Measurements from ENCODE around the gene ARID3B.
A peak's percentile ranks its signal among the peaks of the same experiment; 100 is the strongest.

ARID3B gene

GRCh38 chr15:74563442-74563841, 22.4 kb downstream of the ARID3B start:
- H3K4me3 ChIP-seq (ENCODE audit: low read depth, low read length), result no peak overlapping the region
- H3K9me3 ChIP-seq (ENCODE audit: severe bottlenecking), result no peaks in the 10 kb centered on the region
- no peak for TF ChIP-seq CTCF (IDR thresholded peaks at IDR 0.05; ENCODE audit: low read depth, low read length)
- H3K27me3 ChIP-seq (ENCODE audit: insufficient read depth, low read depth, severe bottlenecking), result no peaks in the 10 kb centered on the region
- no peak overlapping the region for H3K27ac ChIP-seq
- H3K36me3 ChIP-seq, result peaks cover 20% of the 10 kb centered on the region
- DNase-seq, result no peak

- Histone ChIP-seq H3K27me3 (ENCODE audit: insufficient read depth, low read depth, severe bottlenecking) (no peaks in the 10 kb centered on the region), H3K4me3 (ENCODE audit: low read depth, low read length) (no peak overlapping the region), H3K9me3 (ENCODE audit: severe bottlenecking) (no peaks in the 10 kb centered on the region), H3K36me3 (peaks cover 17% of the 10 kb centered on the region), H3K27ac (peak overlapping the region; percentile 39; the same call in 1 of the 2 replicates)
- DNase-seq, result no peak
- no peak for TF ChIP-seq CTCF (IDR thresholded peaks at IDR 0.05; ENCODE audit: low read depth, low read length)
Measured at GRCh38 chr15:74564182-74564581, 23.2 kb downstream of the ARID3B start.

- Histone ChIP-seq H3K36me3 (peaks cover 22% of the 10 kb centered on the region), H3K9me3 (ENCODE audit: severe bottlenecking) (no peaks in the 10 kb centered on the region), H3K27ac (peak overlapping the region; percentile 62), H3K4me3 (ENCODE audit: low read depth, low read length) (no peak overlapping the region), H3K27me3 (ENCODE audit: insufficient read depth, low read depth, severe bottlenecking) (no peaks in the 10 kb centered on the region)
- DNase-seq, result peak; percentile 74
- TF ChIP-seq CTCF (IDR thresholded peaks at IDR 0.05; ENCODE audit: low read depth, low read length), result no peak
Measured at GRCh38 chr15:74565381-74566085, 24.5 kb downstream of the ARID3B start.

GRCh38 chr15:74568594-74568993, 27.6 kb downstream of the ARID3B start:
- H3K36me3 ChIP-seq, result peaks cover 35% of the 10 kb centered on the region
- no peak overlapping the region for H3K27ac ChIP-seq
- no peaks in the 10 kb centered on the region for H3K27me3 ChIP-seq (ENCODE audit: insufficient read depth, low read depth, severe bottlenecking)
- no peak overlapping the region for H3K4me3 ChIP-seq (ENCODE audit: low read depth, low read length)
- TF ChIP-seq CTCF (IDR thresholded peaks at IDR 0.05; ENCODE audit: low read depth, low read length), result no peak
- no peaks in the 10 kb centered on the region for H3K9me3 ChIP-seq (ENCODE audit: severe bottlenecking)
- DNase-seq, result no peak

GRCh38 chr15:74569731-74570070, 28.7 kb downstream of the ARID3B start:
- Histone ChIP-seq H3K4me3 (ENCODE audit: low read depth, low read length) (no peak overlapping the region), H3K27me3 (ENCODE audit: insufficient read depth, low read depth, severe bottlenecking) (no peaks in the 10 kb centered on the region), H3K27ac (peak overlapping the region; percentile 25), H3K36me3 (peaks cover 44% of the 10 kb centered on the region), H3K9me3 (ENCODE audit: severe bottlenecking) (no peaks in the 10 kb centered on the region)
- no peak for TF ChIP-seq CTCF (IDR thresholded peaks at IDR 0.05; ENCODE audit: low read depth, low read length)
- DNase-seq, result no peak

GRCh38 chr15:74571191-74571590, 30.2 kb downstream of the ARID3B start:
- Histone ChIP-seq H3K27ac (peak overlapping the region; percentile 13; the same call in 1 of the 2 replicates), H3K4me3 (ENCODE audit: low read depth, low read length) (no peak overlapping the region), H3K27me3 (ENCODE audit: insufficient read depth, low read depth, severe bottlenecking) (no peaks in the 10 kb centered on the region)

More at GRCh38 chr15:74571191-74571590, 30.2 kb downstream of the ARID3B start:
- DNase-seq, result no peak
- H3K9me3 ChIP-seq (ENCODE audit: severe bottlenecking), result no peaks in the 10 kb centered on the region
- peaks cover 56% of the 10 kb centered on the region for H3K36me3 ChIP-seq
- no peak for TF ChIP-seq CTCF (IDR thresholded peaks at IDR 0.05; ENCODE audit: low read depth, low read length)

Data from WERI-Rb-1 (cell line).